Middle frontal gyrus (tissue), 1 donor: Measurements from ENCODE around the gene GDF15.
A peak's percentile ranks its signal among the peaks of the same experiment; 100 is the strongest.

Source experiments
- DNase-seq: peaks from one replicate; pipeline ENCODE4 v3.0.0-alpha.2; 2015; ENCODE audit warnings: low spot score; ENCODE audit errors: extremely low spot score

GDF15 gene

GRCh38 chr19:18418483-18419194, 32.7 kb downstream of the GDF15 start:
- no peak for DNase-seq

GRCh38 chr19:18419195-18419698, 33.3 kb downstream of the GDF15 start, which contains the start of gene SSBP4:
SSBP4 (plus strand) TSS chr19:18419398; CDS start chr19:18419649, 251 bp downstream.
- no peak for DNase-seq

- DNase-seq = no peak
These were observed 33.9 kb downstream of the GDF15 start for GRCh38 chr19:18419699-18420460.

DNA sequence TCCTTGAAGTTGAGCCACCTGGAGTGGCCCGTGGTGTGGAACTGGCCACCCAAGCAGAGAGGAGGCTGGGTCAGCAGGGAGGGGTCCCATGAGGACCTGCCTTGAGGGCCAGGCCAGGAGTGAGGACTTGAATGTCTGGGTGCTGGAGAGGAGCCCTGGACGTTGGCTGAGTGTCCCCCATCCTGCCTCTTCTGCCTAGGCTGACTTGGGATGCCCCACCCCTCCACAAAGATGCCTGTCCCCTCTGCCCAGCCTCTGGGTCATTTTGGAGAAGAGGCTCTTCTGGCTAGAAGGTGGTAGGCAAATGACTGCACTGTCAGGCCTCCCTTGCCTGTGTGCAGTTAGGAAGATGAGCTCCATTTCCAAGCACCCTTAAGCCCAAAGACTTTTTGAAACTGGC, 35.0 kb downstream of the GDF15 start:
- DNase-seq = no peak

DNA sequence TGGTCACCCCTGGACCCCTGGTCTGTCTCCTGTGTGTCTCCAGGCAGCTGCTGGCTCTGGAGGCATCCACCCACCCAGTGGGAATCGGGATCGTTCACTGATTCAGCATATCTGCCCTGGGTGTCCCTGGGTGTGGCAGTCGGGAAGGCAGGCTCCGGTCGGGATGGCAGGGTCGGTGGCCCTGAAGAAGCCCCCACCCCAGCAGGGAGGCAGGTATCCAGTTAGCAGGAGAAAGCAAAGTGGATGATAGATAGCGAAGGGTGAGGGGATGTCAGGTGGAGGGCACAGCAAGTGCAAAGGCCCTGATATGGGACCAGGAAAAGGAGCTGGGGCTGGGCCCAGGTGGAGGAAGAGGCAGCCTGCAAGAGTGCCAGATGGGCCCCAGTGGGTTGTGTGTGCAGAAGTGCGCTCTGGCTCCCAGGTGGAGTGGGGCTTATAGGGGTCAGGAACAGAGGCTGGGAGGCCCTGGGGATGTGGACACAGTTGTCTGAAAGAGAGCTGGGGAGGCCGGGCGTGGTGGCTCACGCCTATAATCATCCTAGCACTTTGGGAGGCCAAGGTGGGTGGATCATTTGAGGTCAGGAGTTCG, 35.5 kb downstream of the GDF15 start:
- no peak for DNase-seq

- DNase-seq = no peak
These were observed 36.7 kb downstream of the GDF15 start for GRCh38 chr19:18422530-18423191.

- DNase-seq = no peak
These were observed 37.5 kb downstream of the GDF15 start for GRCh38 chr19:18423258-18424020.

- DNase-seq = no peak
These were observed 38.3 kb downstream of the GDF15 start for GRCh38 chr19:18424122-18424889.

GRCh38 chr19:18424890-18425514, 39.0 kb downstream of the GDF15 start:
- DNase-seq = no peak

GRCh38 chr19:18425515-18426415, 39.8 kb downstream of the GDF15 start:
- DNase-seq = no peak

DNA sequence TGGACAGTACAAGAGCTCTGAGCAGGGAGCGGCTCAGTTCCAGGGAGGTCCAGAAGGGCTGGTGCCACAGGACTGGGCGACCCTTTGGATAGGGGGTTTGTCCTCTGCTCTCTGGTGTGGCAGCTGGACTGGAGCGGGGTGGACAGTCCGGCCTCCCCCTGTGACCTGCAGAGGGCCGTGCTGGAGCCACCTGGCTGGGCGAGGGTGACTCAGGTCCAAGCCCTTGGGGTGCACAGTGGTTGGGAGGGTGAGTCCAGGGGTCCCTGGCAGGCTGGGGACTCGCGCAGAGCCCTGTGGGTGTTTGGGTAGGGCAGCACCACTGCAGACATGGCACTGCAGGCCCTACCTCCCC, 40.4 kb downstream of the GDF15 start:
- DNase-seq = no peak

- DNase-seq = no peak
These were observed 41.3 kb downstream of the GDF15 start for GRCh38 chr19:18427080-18427742.

DNA sequence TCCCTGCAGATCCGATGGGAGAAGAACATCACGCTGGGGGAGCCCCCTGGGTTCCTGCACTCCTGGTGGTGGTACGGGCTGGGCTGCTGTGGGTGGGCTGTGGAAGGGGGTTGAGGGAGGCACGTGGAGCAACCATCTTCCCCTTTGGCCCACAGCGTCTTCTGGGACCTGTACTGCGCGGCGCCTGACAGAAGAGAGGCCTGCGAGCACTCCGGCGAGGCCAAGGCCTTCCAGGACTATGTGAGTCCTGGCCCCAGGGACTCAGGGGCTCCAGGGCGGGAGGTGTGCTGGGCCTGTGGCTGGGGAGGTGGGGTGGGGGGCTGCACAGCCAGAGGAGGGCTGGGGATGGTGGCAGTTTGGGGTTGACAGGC, 41.8 kb downstream of the GDF15 start:
- no peak for DNase-seq

DNA sequence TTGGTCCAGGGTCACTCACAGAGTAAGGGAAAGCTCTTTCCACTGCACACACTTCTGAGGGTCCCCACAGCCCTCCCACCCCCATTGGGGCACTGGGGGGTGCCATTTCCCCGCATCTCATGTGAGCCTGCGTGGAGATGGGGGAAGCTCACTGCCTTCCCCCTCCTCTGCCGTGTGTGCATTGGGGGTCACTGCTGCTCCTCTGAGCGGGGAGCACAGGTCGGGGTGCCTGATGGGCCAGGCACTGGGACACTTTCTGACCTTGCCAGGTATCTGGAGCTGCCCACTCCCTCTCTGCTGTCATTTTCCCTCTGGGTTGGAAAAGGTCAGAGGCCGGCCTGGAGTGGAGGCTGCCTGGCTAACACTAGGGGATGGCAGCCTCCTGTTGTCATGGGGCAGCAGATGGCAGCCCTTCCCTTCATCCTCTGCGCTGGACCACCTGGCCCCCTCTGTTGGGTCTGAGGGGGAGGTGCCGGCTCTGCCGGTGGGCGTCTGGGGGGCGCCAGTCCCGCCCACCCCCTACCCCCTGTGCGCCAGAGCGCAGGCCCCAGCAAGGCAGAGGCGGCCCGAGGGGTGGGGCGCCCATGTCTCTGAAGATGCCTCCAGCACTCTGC, 42.3 kb downstream of the GDF15 start:
- no peak for DNase-seq

- DNase-seq = peak; percentile 72
These were observed 43.1 kb downstream of the GDF15 start for GRCh38 chr19:18428787-18429674.

DNA sequence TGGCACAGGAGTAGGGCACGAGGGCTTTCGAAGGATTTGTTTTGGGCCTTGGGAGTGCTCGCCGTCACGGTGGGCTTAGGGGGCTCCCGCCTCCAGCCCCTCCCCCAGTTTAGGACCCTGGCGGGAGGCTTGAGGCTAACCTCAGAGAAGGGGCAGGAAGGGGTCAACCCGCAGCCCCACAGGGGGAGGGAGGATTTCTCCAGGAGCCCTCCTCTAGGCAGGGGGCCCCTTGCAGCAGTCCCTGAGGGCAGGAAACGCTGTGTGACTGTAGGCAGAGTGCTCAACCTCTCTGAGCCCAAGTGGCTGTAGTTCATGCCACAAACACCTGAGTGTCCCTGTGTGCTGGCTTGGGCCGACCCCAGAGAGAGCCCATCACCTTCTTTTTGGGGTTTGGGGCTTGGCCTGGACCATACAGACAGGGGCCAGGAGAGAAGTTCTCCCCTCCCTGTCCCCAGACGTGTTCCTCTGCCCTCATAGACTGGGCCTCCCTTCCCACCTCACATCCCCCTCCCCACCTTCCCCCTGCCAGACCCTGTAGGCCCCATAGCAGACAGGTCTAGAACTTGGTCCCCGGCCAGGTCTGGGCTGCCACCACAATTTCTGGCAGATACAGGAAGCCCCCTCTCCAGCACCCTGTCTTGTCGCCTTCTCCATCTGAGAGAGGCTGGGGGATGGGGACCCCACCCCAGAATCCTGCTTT, 43.9 kb downstream of the GDF15 start:
- DNase-seq = no peak
